ENCODE results near the gene UGGT2.
"Not testable (repeated sequence)": the region's sequence is repeated elsewhere in the genome, so short reads cannot be mapped to it uniquely, and the experiment has no call there.

The UGGT2 gene

GRCh38 chr13:95801825-95802224 lies 251.4 kb downstream of the UGGT2 start:
- no peak for DNase-seq (ENCODE audit: low read depth in 3 of 3)

GRCh38 chr13:95800436-95800835 lies 252.8 kb downstream of the UGGT2 start:
- DNase-seq (ENCODE audit: low read depth in 3 of 3): no peak

- no peak for DNase-seq (ENCODE audit: low read depth in 3 of 3)
These were observed 256.2 kb downstream of the UGGT2 start for GRCh38 chr13:95797016-95797415.

- DNase-seq (ENCODE audit: low read depth in 3 of 3): no peak
These were observed 259.4 kb downstream of the UGGT2 start for GRCh38 chr13:95793781-95794180.

GRCh38 chr13:95793018-95793555 lies 260.1 kb downstream of the UGGT2 start:
- DNase-seq (ENCODE audit: low read depth in 3 of 3): no peak

- no peak for DNase-seq (ENCODE audit: low read depth in 3 of 3)
These were observed 262.0 kb downstream of the UGGT2 start for GRCh38 chr13:95791084-95791722.

- DNase-seq (ENCODE audit: low read depth in 3 of 3): not testable (repeated sequence)
These were observed 263.9 kb downstream of the UGGT2 start for GRCh38 chr13:95789315-95789714.

- no peak for DNase-seq (ENCODE audit: low read depth in 3 of 3)
These were observed 265.1 kb downstream of the UGGT2 start for GRCh38 chr13:95788100-95788463.

GRCh38 chr13:95787356-95788099 lies 265.7 kb downstream of the UGGT2 start:
- no peak for DNase-seq (ENCODE audit: low read depth in 3 of 3)

- no peak for DNase-seq (ENCODE audit: low read depth in 3 of 3)
These were observed 268.3 kb downstream of the UGGT2 start for GRCh38 chr13:95784900-95785290.

GRCh38 chr13:95784161-95784899 lies 268.9 kb downstream of the UGGT2 start:
- DNase-seq (ENCODE audit: low read depth in 3 of 3): no peak

GRCh38 chr13:95783747-95784146 lies 269.5 kb downstream of the UGGT2 start:
- DNase-seq (ENCODE audit: low read depth in 3 of 3): no peak

GRCh38 chr13:95781940-95782339 lies 271.3 kb downstream of the UGGT2 start:
- DNase-seq (ENCODE audit: low read depth in 3 of 3): not testable (repeated sequence)

GRCh38 chr13:95781016-95781415 lies 272.2 kb downstream of the UGGT2 start:
- no peak for DNase-seq (ENCODE audit: low read depth in 3 of 3)

- DNase-seq (ENCODE audit: low read depth in 3 of 3): no peak
These were observed 273.7 kb downstream of the UGGT2 start for GRCh38 chr13:95779522-95779921.

GRCh38 chr13:95771905-95772304 lies 281.3 kb downstream of the UGGT2 start:
- no peak for DNase-seq (ENCODE audit: low read depth in 3 of 3)

GRCh38 chr13:95763601-95764000 lies 289.6 kb downstream of the UGGT2 start:
- no peak for DNase-seq (ENCODE audit: low read depth in 3 of 3)

- DNase-seq (ENCODE audit: low read depth in 3 of 3): not testable (repeated sequence)
These were observed 290.6 kb downstream of the UGGT2 start for GRCh38 chr13:95762626-95763025.

GRCh38 chr13:95756072-95756471 lies 297.1 kb downstream of the UGGT2 start:
- DNase-seq (ENCODE audit: low read depth in 3 of 3): no peak

- no peak for DNase-seq (ENCODE audit: low read depth in 3 of 3)
These were observed 299.1 kb downstream of the UGGT2 start for GRCh38 chr13:95754069-95754468.

GRCh38 chr13:95752677-95753076 lies 300.5 kb downstream of the UGGT2 start:
- no peak for DNase-seq (ENCODE audit: low read depth in 3 of 3)

All from stimulated activated CD4-positive, alpha-beta T cell treated with anti-CD3 and anti-CD28 coated beads, TNF-alpha, amount 100 ng/mL, for 24 hours (primary cell).